Neural cell (in vitro differentiated cells): Measurements from ENCODE around the gene FA2H. TPM values are rescaled to one million over a fixed set of nuclear protein-coding genes. Genes with fewer than 3 reads are reported as not detected.
A peak's percentile ranks its signal among the peaks of the same experiment; 100 is the strongest.

Experiments used
- H2AFZ ChIP-seq: fragments of 200-600, 300-800 bp; sonication (generic), shearing (Covaris generic); 2 replicates; pipeline ENCODE4 v1.6.0; 2014; ENCODE audit warnings: low read depth, mild to moderate bottlenecking, antibody characterized with exemption, low read length, moderate library complexity
- H3F3A ChIP-seq: fragments of 200-600 bp; shearing (Covaris generic); 2 replicates; pipeline ENCODE4 v1.6.1; 2016; ENCODE audit warnings: mild to moderate bottlenecking, moderate library complexity, mixed read lengths, antibody characterized with exemption, low read length; ENCODE audit not compliant: insufficient read depth, poor library complexity, severe bottlenecking
- H3K27ac ChIP-seq: fragments of 200-600, 300-800 bp; sonication (generic), shearing (Covaris generic); 2 replicates; pipeline ENCODE4 v1.5.1; 2014; ENCODE audit warnings: mild to moderate bottlenecking, low read length, moderate library complexity
- H3K27me3 ChIP-seq: fragments of 300-800, 200-600 bp; sonication (generic), shearing (Covaris generic); 2 replicates; pipeline ENCODE4 v1.6.0; 2014; ENCODE audit warnings: mild to moderate bottlenecking, low read depth, low read length, moderate library complexity; ENCODE audit not compliant: insufficient read depth
- H3K36me3 ChIP-seq: fragments of 300-800, 200-600 bp; sonication (generic), shearing (Covaris generic); 2 replicates; pipeline ENCODE4 v1.5.1; 2014; ENCODE audit warnings: mild to moderate bottlenecking, antibody characterized with exemption, low read length, moderate library complexity; ENCODE audit not compliant: insufficient read depth
- H3K4me2 ChIP-seq: fragments of 300-800, 200-600 bp; sonication (generic), shearing (Covaris generic); 2 replicates; pipeline ENCODE4 v1.6.0; 2014; ENCODE audit warnings: mild to moderate bottlenecking, low read length
- H3K4me3 ChIP-seq: fragments of 300-800, 200-600 bp; sonication (generic), shearing (Covaris generic); 2 replicates; pipeline ENCODE4 v1.5.1; 2014; ENCODE audit warnings: mild to moderate bottlenecking, low read length, moderate library complexity
- H3K79me2 ChIP-seq: fragments of 200-600 bp; shearing (Covaris generic); replicated peaks from 2 replicates; pipeline ENCODE4 v1.6.0; 2014; ENCODE audit warnings: mild to moderate bottlenecking, low read length, moderate library complexity; ENCODE audit not compliant: insufficient read depth
- H3K9ac ChIP-seq: fragments of 300-800, 200-600 bp; sonication (generic), shearing (Covaris generic); 2 replicates; pipeline ENCODE4 v1.6.1; 2016; ENCODE audit warnings: mild to moderate bottlenecking, low read length, mixed read lengths
- H3K9me2 ChIP-seq: fragments of 200-600 bp; shearing (Covaris generic); 2 replicates; pipeline ENCODE4 v1.6.1; 2016; ENCODE audit warnings: mild to moderate bottlenecking, low read length, mixed read lengths; ENCODE audit not compliant: insufficient read depth
- H3K9me3 ChIP-seq: fragments of 200-600, 300-800 bp; sonication (generic), shearing (Covaris generic); 2 replicates; pipeline ENCODE4 v1.6.1; 2016; ENCODE audit warnings: mild to moderate bottlenecking, mixed run types, low read length, moderate library complexity, mixed read lengths
- H4K20me1 ChIP-seq: fragments of 200-600 bp; shearing (Covaris generic); 2 replicates; pipeline ENCODE4 v1.6.1; 2016; ENCODE audit warnings: mild to moderate bottlenecking, mixed run types; ENCODE audit not compliant: insufficient read depth
- EP300 ChIP-seq: fragments of 450-650 bp; conservative IDR thresholded peaks from 2 replicates; pipeline ENCODE4 v1.6.1; 2014; ENCODE audit warnings: antibody characterized with exemption, mild to moderate bottlenecking, moderate library complexity; ENCODE audit not compliant: poor library complexity, severe bottlenecking
- EZH2 ChIP-seq: fragments of 200-600, 300-800 bp; shearing (Covaris generic), sonication (generic); IDR thresholded peaks from 2 replicates; pipeline ENCODE4 v1.6.1; 2014; ENCODE audit warnings: antibody characterized with exemption, low read length, borderline replicate concordance, mild to moderate bottlenecking; ENCODE audit not compliant: insufficient read depth, poor library complexity, severe bottlenecking
- MXI1 ChIP-seq: fragments of 450-650 bp; conservative IDR thresholded peaks from 2 replicates; pipeline ENCODE4 v1.6.1; 2014; ENCODE audit warnings: antibody characterized with exemption, mild to moderate bottlenecking; ENCODE audit not compliant: poor library complexity, severe bottlenecking
- POLR2AphosphoS5 ChIP-seq: IDR thresholded peaks from 2 replicates; pipeline ENCODE4 v1.6.1; 2012
- RAD21 ChIP-seq: fragments of 450-650 bp; conservative IDR thresholded peaks from 2 replicates; pipeline ENCODE4 v1.6.1; 2014; ENCODE audit warnings: antibody characterized with exemption, mild to moderate bottlenecking, moderate library complexity
- SMC3 ChIP-seq: fragments of 450-650 bp; conservative IDR thresholded peaks from 2 replicates; pipeline ENCODE4 v1.6.1; 2014; ENCODE audit warnings: antibody characterized with exemption, mild to moderate bottlenecking, moderate library complexity; ENCODE audit not compliant: poor library complexity
- TAF1 ChIP-seq: IDR thresholded peaks from 2 replicates; pipeline ENCODE4 v1.6.1; 2012; ENCODE audit warnings: low read depth
- polyA plus RNA-seq: library from polyadenylated mRNA; depleted of rRNA; stranded (reverse); fragments of >200 nt; gene quantifications from 2 replicates; pipeline ENCODE4 v1.2.3, GENCODE V29; 2014
- TF ChIP-seq, protein P1 (sequence below): IDR thresholded peaks from 2 replicates; pipeline ENCODE4 v1.6.1; 2012; ENCODE audit warnings: borderline replicate concordance
- TF ChIP-seq, protein P2 (sequence below): fragments of 450-650 bp; IDR thresholded peaks from 2 replicates; pipeline ENCODE4 v1.5.1; 2014; ENCODE audit warnings: antibody characterized with exemption, mild to moderate bottlenecking, moderate library complexity; ENCODE audit not compliant: poor library complexity, severe bottlenecking

FA2H gene
- polyA plus RNA-seq, 1 donor from 2014 or later = not detected

DNA sequence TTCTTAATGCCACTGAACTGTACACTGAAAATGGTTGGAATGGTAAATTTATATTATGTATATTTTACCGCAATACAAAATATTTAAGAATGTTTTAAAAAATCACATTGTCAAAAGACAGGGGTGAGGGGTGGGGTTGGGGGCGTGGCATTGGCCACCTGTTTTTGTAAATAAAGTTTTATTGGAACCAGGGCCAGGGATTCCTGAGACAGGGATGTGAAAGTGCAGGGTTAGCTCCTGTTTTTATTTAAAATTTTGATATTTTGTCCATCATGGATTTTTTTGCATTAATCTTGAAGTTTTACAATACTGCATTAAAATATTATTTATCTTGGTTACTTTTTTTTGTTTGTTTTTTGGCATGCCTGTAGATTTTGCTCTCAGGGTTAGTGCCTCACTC, 2.3 kb upstream of the FA2H start:
- Histone ChIP-seq H3K27me3 (peaks cover 29% of the 10 kb centered on the region), H3K9me2 (no peaks in the 10 kb centered on the region), H2AFZ (no peak overlapping the region), H3K4me3 (no peak overlapping the region), H3F3A (no peaks in the 10 kb centered on the region), H3K4me2 (no peak overlapping the region), H4K20me1 (no peaks in the 10 kb centered on the region), H3K9me3 (no peaks in the 10 kb centered on the region), H3K9ac (no peak overlapping the region), H3K27ac (no peak overlapping the region), H3K36me3 (no peaks in the 10 kb centered on the region), H3K79me2 (no peaks in the 10 kb centered on the region)
- TF ChIP-seq MXI1 (no peak), EZH2 (no peak), TAF1 (no peak), SMC3 (no peak), POLR2AphosphoS5 (no peak), RAD21 (no peak), EP300 (no peak)
- TF ChIP-seq, protein P1, sequence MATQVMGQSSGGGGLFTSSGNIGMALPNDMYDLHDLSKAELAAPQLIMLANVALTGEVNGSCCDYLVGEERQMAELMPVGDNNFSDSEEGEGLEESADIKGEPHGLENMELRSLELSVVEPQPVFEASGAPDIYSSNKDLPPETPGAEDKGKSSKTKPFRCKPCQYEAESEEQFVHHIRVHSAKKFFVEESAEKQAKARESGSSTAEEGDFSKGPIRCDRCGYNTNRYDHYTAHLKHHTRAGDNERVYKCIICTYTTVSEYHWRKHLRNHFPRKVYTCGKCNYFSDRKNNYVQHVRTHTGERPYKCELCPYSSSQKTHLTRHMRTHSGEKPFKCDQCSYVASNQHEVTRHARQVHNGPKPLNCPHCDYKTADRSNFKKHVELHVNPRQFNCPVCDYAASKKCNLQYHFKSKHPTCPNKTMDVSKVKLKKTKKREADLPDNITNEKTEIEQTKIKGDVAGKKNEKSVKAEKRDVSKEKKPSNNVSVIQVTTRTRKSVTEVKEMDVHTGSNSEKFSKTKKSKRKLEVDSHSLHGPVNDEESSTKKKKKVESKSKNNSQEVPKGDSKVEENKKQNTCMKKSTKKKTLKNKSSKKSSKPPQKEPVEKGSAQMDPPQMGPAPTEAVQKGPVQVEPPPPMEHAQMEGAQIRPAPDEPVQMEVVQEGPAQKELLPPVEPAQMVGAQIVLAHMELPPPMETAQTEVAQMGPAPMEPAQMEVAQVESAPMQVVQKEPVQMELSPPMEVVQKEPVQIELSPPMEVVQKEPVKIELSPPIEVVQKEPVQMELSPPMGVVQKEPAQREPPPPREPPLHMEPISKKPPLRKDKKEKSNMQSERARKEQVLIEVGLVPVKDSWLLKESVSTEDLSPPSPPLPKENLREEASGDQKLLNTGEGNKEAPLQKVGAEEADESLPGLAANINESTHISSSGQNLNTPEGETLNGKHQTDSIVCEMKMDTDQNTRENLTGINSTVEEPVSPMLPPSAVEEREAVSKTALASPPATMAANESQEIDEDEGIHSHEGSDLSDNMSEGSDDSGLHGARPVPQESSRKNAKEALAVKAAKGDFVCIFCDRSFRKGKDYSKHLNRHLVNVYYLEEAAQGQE = no peak
- TF ChIP-seq, protein P2, sequence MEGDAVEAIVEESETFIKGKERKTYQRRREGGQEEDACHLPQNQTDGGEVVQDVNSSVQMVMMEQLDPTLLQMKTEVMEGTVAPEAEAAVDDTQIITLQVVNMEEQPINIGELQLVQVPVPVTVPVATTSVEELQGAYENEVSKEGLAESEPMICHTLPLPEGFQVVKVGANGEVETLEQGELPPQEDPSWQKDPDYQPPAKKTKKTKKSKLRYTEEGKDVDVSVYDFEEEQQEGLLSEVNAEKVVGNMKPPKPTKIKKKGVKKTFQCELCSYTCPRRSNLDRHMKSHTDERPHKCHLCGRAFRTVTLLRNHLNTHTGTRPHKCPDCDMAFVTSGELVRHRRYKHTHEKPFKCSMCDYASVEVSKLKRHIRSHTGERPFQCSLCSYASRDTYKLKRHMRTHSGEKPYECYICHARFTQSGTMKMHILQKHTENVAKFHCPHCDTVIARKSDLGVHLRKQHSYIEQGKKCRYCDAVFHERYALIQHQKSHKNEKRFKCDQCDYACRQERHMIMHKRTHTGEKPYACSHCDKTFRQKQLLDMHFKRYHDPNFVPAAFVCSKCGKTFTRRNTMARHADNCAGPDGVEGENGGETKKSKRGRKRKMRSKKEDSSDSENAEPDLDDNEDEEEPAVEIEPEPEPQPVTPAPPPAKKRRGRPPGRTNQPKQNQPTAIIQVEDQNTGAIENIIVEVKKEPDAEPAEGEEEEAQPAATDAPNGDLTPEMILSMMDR = no peak

GRCh38 chr16:74775255-74775654, 635 bp upstream of the FA2H start:
- no peak overlapping the region for H2AFZ ChIP-seq
- H3K27ac ChIP-seq = no peak overlapping the region
- H3K9ac ChIP-seq = no peak overlapping the region
- H3K36me3 ChIP-seq = no peaks in the 10 kb centered on the region
- H3K79me2 ChIP-seq = no peaks in the 10 kb centered on the region
- H4K20me1 ChIP-seq = no peaks in the 10 kb centered on the region
- no peaks in the 10 kb centered on the region for H3K9me3 ChIP-seq
- peak overlapping the region; percentile 63 for H3K4me3 ChIP-seq
- H3K9me2 ChIP-seq = no peaks in the 10 kb centered on the region
- TF ChIP-seq RAD21 (no peak), TAF1 (no peak), EZH2 (no peak), MXI1 (no peak), POLR2AphosphoS5 (no peak), EP300 (no peak), SMC3 (no peak)
- TF ChIP-seq, protein P1 = no peak
- TF ChIP-seq, protein P2 = no peak
- H3F3A ChIP-seq = no peaks in the 10 kb centered on the region
- H3K27me3 ChIP-seq = peaks cover 34% of the 10 kb centered on the region
- H3K4me2 ChIP-seq = no peak overlapping the region
